HS-27A (cell line): ENCODE data around the gene MST1.

Experiments used
- DNase-seq: peaks from one replicate; pipeline ENCODE4 v3.0.0-alpha.2; 2012; ENCODE audit warnings: low read depth, missing footprints

Gene MST1

GRCh38 chr3:49689046-49689907, at the start of gene MST1, which contains the start of gene RNF123:
MST1 (minus strand) TSS chr3:49689474; CDS start chr3:49688691, 783 bp downstream.
RNF123 (plus strand) TSS chr3:49689557; CDS start chr3:49691166, 1,609 bp downstream.
- peak; percentile 76 for DNase-seq

- no peak for DNase-seq
Measured at GRCh38 chr3:49738067-49738713, 48.9 kb upstream of the MST1 start.

- no peak for DNase-seq
Measured at GRCh38 chr3:49734752-49735151, 45.5 kb upstream of the MST1 start.

- no peak for DNase-seq
Measured at GRCh38 chr3:49733551-49733950, 44.3 kb upstream of the MST1 start.

- no peak for DNase-seq
Measured at GRCh38 chr3:49732597-49732996, 43.3 kb upstream of the MST1 start.

GRCh38 chr3:49729966-49730609, 40.8 kb upstream of the MST1 start:
- DNase-seq: no peak

GRCh38 chr3:49727924-49728361, 38.7 kb upstream of the MST1 start:
- DNase-seq: no peak

GRCh38 chr3:49727154-49727923, 38.1 kb upstream of the MST1 start:
- no peak for DNase-seq

GRCh38 chr3:49725906-49726681, 36.8 kb upstream of the MST1 start:
- no peak for DNase-seq

GRCh38 chr3:49724586-49724985, 35.3 kb upstream of the MST1 start:
- no peak for DNase-seq

GRCh38 chr3:49723628-49724551, 34.6 kb upstream of the MST1 start, which contains the start of gene GMPPB:
GMPPB (minus strand) TSS chr3:49723951; CDS start chr3:49723726, 225 bp downstream.
- peak; percentile 84 for DNase-seq

- no peak for DNase-seq
Measured at GRCh38 chr3:49723296-49723627, 34.0 kb upstream of the MST1 start.

- DNase-seq: no peak
Measured at GRCh38 chr3:49722896-49723295, 33.6 kb upstream of the MST1 start.

GRCh38 chr3:49721896-49722781, 32.9 kb upstream of the MST1 start:
- DNase-seq: no peak

- no peak for DNase-seq
Measured at GRCh38 chr3:49721596-49721895, 32.3 kb upstream of the MST1 start.

- DNase-seq: no peak
Measured at GRCh38 chr3:49720855-49721595, 31.8 kb upstream of the MST1 start.

- DNase-seq: no peak
Measured at GRCh38 chr3:49719214-49719884, 30.1 kb upstream of the MST1 start, which contains the start of gene AMIGO3. AMIGO3 (minus strand) TSS chr3:49719684; CDS start chr3:49719465, 219 bp downstream.

- DNase-seq: no peak
Measured at GRCh38 chr3:49718858-49719213, 29.6 kb upstream of the MST1 start.
